ENCODE results near the gene ALDH1L1.

The ALDH1L1 gene

GRCh38 chr3:126110431-126111125 lies 69.8 kb downstream of the ALDH1L1 start:
- TF ChIP-seq TAF1 (IDR thresholded peaks at IDR 0.05; ENCODE audit: borderline replicate concordance, insufficient read depth, low read length) (no peak), POLR2AphosphoS5 (IDR thresholded peaks at IDR 0.05; ENCODE audit: low read depth, low read length) (no peak), SIN3A (IDR thresholded peaks at IDR 0.05; ENCODE audit: borderline replicate concordance, insufficient read depth, low read length) (no peak), FOXP2 (optimal IDR thresholded peaks at IDR 0.05; ENCODE audit: borderline replicate concordance, extremely low read depth, extremely low read length, insufficient read depth) (no peak), REST (IDR thresholded peaks at IDR 0.05; ENCODE audit: insufficient read depth in 1 of 2, low read depth in 2 of 2, low read length in 2 of 2) (no peak)

GRCh38 chr3:126109880-126110235 lies 70.5 kb downstream of the ALDH1L1 start:
- TF ChIP-seq SIN3A (IDR thresholded peaks at IDR 0.05; ENCODE audit: borderline replicate concordance, insufficient read depth, low read length) (no peak), FOXP2 (optimal IDR thresholded peaks at IDR 0.05; ENCODE audit: borderline replicate concordance, extremely low read depth, extremely low read length, insufficient read depth) (no peak), REST (IDR thresholded peaks at IDR 0.05; ENCODE audit: insufficient read depth in 1 of 2, low read depth in 2 of 2, low read length in 2 of 2) (no peak), POLR2AphosphoS5 (IDR thresholded peaks at IDR 0.05; ENCODE audit: low read depth, low read length) (no peak), TAF1 (IDR thresholded peaks at IDR 0.05; ENCODE audit: borderline replicate concordance, insufficient read depth, low read length) (no peak)

GRCh38 chr3:126109146-126109879 lies 71.1 kb downstream of the ALDH1L1 start:
- no peak for TF ChIP-seq FOXP2 (optimal IDR thresholded peaks at IDR 0.05; ENCODE audit: borderline replicate concordance, extremely low read depth, extremely low read length, insufficient read depth)
- TF ChIP-seq POLR2AphosphoS5 (IDR thresholded peaks at IDR 0.05; ENCODE audit: low read depth, low read length) = no peak
- TF ChIP-seq REST (IDR thresholded peaks at IDR 0.05; ENCODE audit: insufficient read depth in 1 of 2, low read depth in 2 of 2, low read length in 2 of 2) = no peak
- TF ChIP-seq SIN3A (IDR thresholded peaks at IDR 0.05; ENCODE audit: borderline replicate concordance, insufficient read depth, low read length) = no peak
- no peak for TF ChIP-seq TAF1 (IDR thresholded peaks at IDR 0.05; ENCODE audit: borderline replicate concordance, insufficient read depth, low read length)

GRCh38 chr3:126108676-126109050 lies 71.7 kb downstream of the ALDH1L1 start:
- TF ChIP-seq FOXP2 (optimal IDR thresholded peaks at IDR 0.05; ENCODE audit: borderline replicate concordance, extremely low read depth, extremely low read length, insufficient read depth) (no peak), REST (IDR thresholded peaks at IDR 0.05; ENCODE audit: insufficient read depth in 1 of 2, low read depth in 2 of 2, low read length in 2 of 2) (no peak), POLR2AphosphoS5 (IDR thresholded peaks at IDR 0.05; ENCODE audit: low read depth, low read length) (no peak), TAF1 (IDR thresholded peaks at IDR 0.05; ENCODE audit: borderline replicate concordance, insufficient read depth, low read length) (no peak), SIN3A (IDR thresholded peaks at IDR 0.05; ENCODE audit: borderline replicate concordance, insufficient read depth, low read length) (no peak)

Measured in PFSK-1 (cell line).